Sciatic nerve (tissue), 2 donors: ENCODE results near the gene DERL3. TPM values are rescaled to one million over a fixed set of nuclear protein-coding genes. Genes with fewer than 3 reads are reported as not detected.
A peak's percentile ranks its signal among the peaks of the same experiment; 100 is the strongest.
"Not testable (repeated sequence)": the region's sequence is repeated elsewhere in the genome, so short reads cannot be mapped to it uniquely, and the experiment has no call there.

Experiments used
- ATAC-seq: fragments of 200-7000 bp; cut with Tn5 transposase; one replicate; pipeline ENCODE4 v1.9.1; 2020; ENCODE audit warnings: mild to moderate bottlenecking, moderate library complexity
- DNase-seq: peaks from one replicate; pipeline ENCODE4 v3.0.0-alpha.2; 2020; ENCODE audit warnings: low spot score
- intact Hi-C: fragments of 100-400 bp; cut with DNase I; formaldehyde crosslinking; loops from one replicate; pipeline ENCODE4 v1.14.2; 2022
- total RNA-seq: library from RNA; stranded (reverse); fragmentation: NEBNext Ultra II Directional; extraction: Animal tissue kit (Norgen Biotek cat#: 25700); gene quantifications from one replicate; pipeline ENCODE4 v1.2.1, GENCODE V29; 2021
- donor health status: DM: no; HTN: no; CAD: no.
- donor health status: DM: no; HTN: no; CAD: no.

Gene DERL3
- 2.7 TPM for total RNA-seq

GRCh38 chr22:23838681-23839468, at the start of gene DERL3:
Gene DERL3 (minus strand): TSS chr22:23839006. CDS start chr22:23838987, 19 bp downstream.
- intact Hi-C loops = loop anchor here (5.0 kb wide), 1 partner anchor 62 kb away; no protein-coding TSS in a partner anchor

GRCh38 chr22:23884140-23884539, 45.3 kb upstream of the DERL3 start:
- intact Hi-C loops = no loop called here
- DNase-seq (no peak), ATAC-seq (no peak)

More at GRCh38 chr22:23838681-23839468, at the start of gene DERL3:
- peak; percentile 98 for DNase-seq
- ATAC-seq = peak; percentile 94

GRCh38 chr22:23883658-23884057, 44.9 kb upstream of the DERL3 start:
- ATAC-seq (no peak), DNase-seq (no peak)
- intact Hi-C loops = no loop called here

GRCh38 chr22:23882370-23882769, 43.6 kb upstream of the DERL3 start:
- intact Hi-C loops = no loop called here
- DNase-seq = no peak
- ATAC-seq = no peak

- ATAC-seq (no peak), DNase-seq (no peak)
- intact Hi-C loops = no loop called here
These were observed 39.4 kb upstream of the DERL3 start for GRCh38 chr22:23878219-23878618.

GRCh38 chr22:23877566-23877965, 38.8 kb upstream of the DERL3 start:
- ATAC-seq (no peak), DNase-seq (no peak)
- intact Hi-C loops = no loop called here

GRCh38 chr22:23875801-23876200, 37.0 kb upstream of the DERL3 start:
- ATAC-seq (no peak), DNase-seq (no peak)
- intact Hi-C loops = no loop called here

- intact Hi-C loops = no loop called here
- ATAC-seq (no peak), DNase-seq (no peak)
These were observed 36.1 kb upstream of the DERL3 start for GRCh38 chr22:23874871-23875270.

- ATAC-seq = no peak
- intact Hi-C loops = no loop called here
- no peak for DNase-seq
These were observed 29.8 kb upstream of the DERL3 start for GRCh38 chr22:23868580-23868979.

- DNase-seq, intact Hi-C loops, ATAC-seq: not testable (repeated sequence)
These were observed 25.8 kb upstream of the DERL3 start for GRCh38 chr22:23864499-23865154.

- DNase-seq (no peak), ATAC-seq (no peak)
- intact Hi-C loops = no loop called here
These were observed 23.3 kb upstream of the DERL3 start for GRCh38 chr22:23862103-23862502.

GRCh38 chr22:23860187-23860586, 21.4 kb upstream of the DERL3 start:
- DNase-seq, ATAC-seq, intact Hi-C loops: not testable (repeated sequence)

GRCh38 chr22:23859201-23859600, 20.4 kb upstream of the DERL3 start:
- intact Hi-C loops = no loop called here
- no peak for ATAC-seq
- DNase-seq = no peak

- ATAC-seq = no peak
- intact Hi-C loops = no loop called here
These were observed 19.6 kb upstream of the DERL3 start for GRCh38 chr22:23858484-23858815.

GRCh38 chr22:23857606-23858483, 19.0 kb upstream of the DERL3 start, which contains the start of gene SLC2A11:
Gene SLC2A11 (plus strand): TSS chr22:23857875. CDS start chr22:23858000, 125 bp downstream.
- intact Hi-C loops = no loop called here
- peak; percentile 98 for DNase-seq
- ATAC-seq = peak; percentile 98

More at GRCh38 chr22:23858484-23858815, 19.6 kb upstream of the DERL3 start:
- DNase-seq = no peak

GRCh38 chr22:23856721-23857605, 18.2 kb upstream of the DERL3 start:
- DNase-seq (no peak), ATAC-seq (peak; percentile 69)
- intact Hi-C loops = no loop called here

GRCh38 chr22:23850136-23850611, 11.4 kb upstream of the DERL3 start:
- ATAC-seq (no peak), DNase-seq (no peak)
- intact Hi-C loops = no loop called here
